ENCODE measurements around the gene VWA5B1. TPM values are rescaled to one million over a fixed set of nuclear protein-coding genes. Genes with fewer than 3 reads are reported as not detected.

Gene VWA5B1
- total RNA-seq, 6 experiments from 2014 or later, result not detected

- H3K27me3 Mint-ChIP-seq (ENCODE audit: insufficient read depth), result peaks cover 28% of the 10 kb centered on the region
- H3K4me3 Mint-ChIP-seq, result no peak overlapping the region
- no peaks in the 10 kb centered on the region for H3K36me3 Mint-ChIP-seq (ENCODE audit: low read depth)
- no peak overlapping the region for H3K27ac Mint-ChIP-seq
- TF ChIP-seq CTCF (IDR thresholded peaks at IDR 0.05), result no peak
- H3K9me3 Mint-ChIP-seq, result no peaks in the 10 kb centered on the region
- H3K4me1 Mint-ChIP-seq (ENCODE audit: low read depth), result peaks cover 18% of the 10 kb centered on the region
- DNase-seq, result no peak
Measured at GRCh38 chr1:20276485-20277159, 14.1 kb upstream of the VWA5B1 start.

GRCh38 chr1:20278692-20279130, 12.0 kb upstream of the VWA5B1 start:
- no peaks in the 10 kb centered on the region for H3K36me3 Mint-ChIP-seq (ENCODE audit: low read depth)
- DNase-seq, result no peak
- no peak overlapping the region for H3K4me3 Mint-ChIP-seq
- H3K27ac Mint-ChIP-seq, result no peak overlapping the region
- H3K9me3 Mint-ChIP-seq, result no peaks in the 10 kb centered on the region
- H3K4me1 Mint-ChIP-seq (ENCODE audit: low read depth), result peaks cover 25% of the 10 kb centered on the region
- TF ChIP-seq CTCF (IDR thresholded peaks at IDR 0.05), result no peak
- H3K27me3 Mint-ChIP-seq (ENCODE audit: insufficient read depth), result peaks cover 20% of the 10 kb centered on the region

GRCh38 chr1:20279509-20279908, 11.2 kb upstream of the VWA5B1 start:
- peak; percentile 37 for DNase-seq
- peaks cover 20% of the 10 kb centered on the region for H3K27me3 Mint-ChIP-seq (ENCODE audit: insufficient read depth)

GRCh38 chr1:20280341-20280740, 10.3 kb upstream of the VWA5B1 start:
- no peak overlapping the region for H3K27ac Mint-ChIP-seq
- H3K27me3 Mint-ChIP-seq (ENCODE audit: insufficient read depth), result peaks cover 22% of the 10 kb centered on the region
- no peaks in the 10 kb centered on the region for H3K36me3 Mint-ChIP-seq (ENCODE audit: low read depth)
- no peak for DNase-seq
- no peak overlapping the region for H3K4me3 Mint-ChIP-seq
- no peaks in the 10 kb centered on the region for H3K9me3 Mint-ChIP-seq
- peaks cover 25% of the 10 kb centered on the region for H3K4me1 Mint-ChIP-seq (ENCODE audit: low read depth)
- TF ChIP-seq CTCF (IDR thresholded peaks at IDR 0.05), result no peak

More at GRCh38 chr1:20279509-20279908, 11.2 kb upstream of the VWA5B1 start:
- peaks cover 25% of the 10 kb centered on the region for H3K4me1 Mint-ChIP-seq (ENCODE audit: low read depth)
- no peak overlapping the region for H3K27ac Mint-ChIP-seq
- no peak for TF ChIP-seq CTCF (IDR thresholded peaks at IDR 0.05)
- H3K9me3 Mint-ChIP-seq, result no peaks in the 10 kb centered on the region
- no peaks in the 10 kb centered on the region for H3K36me3 Mint-ChIP-seq (ENCODE audit: low read depth)
- H3K4me3 Mint-ChIP-seq, result no peak overlapping the region

GRCh38 chr1:20280906-20281305, 9.8 kb upstream of the VWA5B1 start:
- Mint-ChIP-seq H3K4me3 (no peak overlapping the region), H3K27me3 (ENCODE audit: insufficient read depth) (peaks cover 22% of the 10 kb centered on the region), H3K9me3 (no peaks in the 10 kb centered on the region), H3K36me3 (ENCODE audit: low read depth) (no peaks in the 10 kb centered on the region), H3K4me1 (ENCODE audit: low read depth) (peaks cover 25% of the 10 kb centered on the region), H3K27ac (no peak overlapping the region)
- no peak for DNase-seq
- no peak for TF ChIP-seq CTCF (IDR thresholded peaks at IDR 0.05)
